HG03575 (cell line): ENCODE results near the gene SERPINA3.

ENCODE experiments used
- ATAC-seq: cut with Tn5 transposase; IDR thresholded peaks from one replicate; pipeline ENCODE4 v1.9.1; 2021; ENCODE audit not compliant: unreplicated experiment, insufficient number of reproducible peaks, low FRiP score; ENCODE audit errors: extremely low read depth

The SERPINA3 gene

DNA sequence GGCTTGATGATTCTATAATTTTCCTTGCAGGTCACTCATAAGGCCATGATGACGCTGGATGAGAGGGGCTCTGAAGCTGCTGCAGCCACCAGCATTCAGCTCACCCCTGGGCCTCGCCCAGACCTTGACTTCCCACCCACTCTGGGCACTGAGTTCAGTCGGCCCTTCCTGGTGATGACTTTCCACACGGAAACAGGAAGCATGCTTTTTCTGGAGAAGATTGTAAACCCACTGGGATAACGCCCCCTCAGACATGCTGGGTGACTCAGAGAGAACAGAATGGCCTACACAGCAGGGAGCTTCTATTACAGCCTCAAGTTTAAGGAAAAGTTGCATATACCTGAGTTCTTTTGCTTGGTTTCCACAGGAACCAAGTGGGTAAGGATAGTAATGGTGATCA lies 34.3 kb downstream of the SERPINA3 start:
- ATAC-seq, result no peak

DNA sequence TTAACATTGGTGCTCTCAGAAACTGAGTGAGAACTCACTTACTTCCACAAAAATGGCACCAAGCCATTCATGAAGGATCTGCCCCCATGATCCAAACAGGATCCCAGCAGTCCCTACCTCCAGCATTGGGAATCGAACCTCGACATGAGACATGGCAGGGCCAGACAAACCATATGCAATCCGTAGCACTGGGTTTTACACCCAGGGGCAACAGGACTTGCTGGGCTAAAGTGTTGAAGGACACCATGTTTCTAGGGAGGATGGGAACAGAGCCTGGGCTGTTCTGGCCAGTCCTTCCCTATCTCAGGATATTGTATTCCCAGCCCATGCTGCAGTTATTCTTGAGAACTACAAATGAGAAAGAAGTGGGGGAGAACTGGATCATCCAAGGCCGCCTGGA lies 36.6 kb downstream of the SERPINA3 start:
- ATAC-seq, result no peak

- no peak for ATAC-seq
Observed at GRCh38 chr14:94649543-94650443, 37.6 kb downstream of the SERPINA3 start.

GRCh38 chr14:94650444-94650775 lies 38.2 kb downstream of the SERPINA3 start:
- ATAC-seq, result no peak

- ATAC-seq, result no peak
Observed at GRCh38 chr14:94650806-94651805, 38.9 kb downstream of the SERPINA3 start.

DNA sequence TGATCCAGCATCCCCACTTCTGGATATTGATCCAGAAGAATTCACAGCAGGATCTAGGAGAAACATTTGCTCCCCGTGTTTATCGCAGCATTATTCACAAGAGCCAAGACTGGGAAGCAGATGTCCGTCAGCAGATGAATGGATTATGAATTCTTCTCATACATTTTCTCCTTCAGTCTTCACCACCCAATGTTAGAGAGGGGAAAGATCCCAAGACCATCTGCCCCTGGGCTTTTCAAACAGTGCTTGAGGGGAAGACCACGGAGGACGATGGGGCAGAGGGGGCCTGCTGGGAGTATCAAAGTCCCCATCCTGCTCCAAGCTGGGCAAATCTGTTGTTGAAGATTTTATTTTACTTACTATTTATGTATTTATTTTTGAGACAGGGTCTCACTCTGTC lies 41.1 kb downstream of the SERPINA3 start:
- ATAC-seq, result no peak

DNA sequence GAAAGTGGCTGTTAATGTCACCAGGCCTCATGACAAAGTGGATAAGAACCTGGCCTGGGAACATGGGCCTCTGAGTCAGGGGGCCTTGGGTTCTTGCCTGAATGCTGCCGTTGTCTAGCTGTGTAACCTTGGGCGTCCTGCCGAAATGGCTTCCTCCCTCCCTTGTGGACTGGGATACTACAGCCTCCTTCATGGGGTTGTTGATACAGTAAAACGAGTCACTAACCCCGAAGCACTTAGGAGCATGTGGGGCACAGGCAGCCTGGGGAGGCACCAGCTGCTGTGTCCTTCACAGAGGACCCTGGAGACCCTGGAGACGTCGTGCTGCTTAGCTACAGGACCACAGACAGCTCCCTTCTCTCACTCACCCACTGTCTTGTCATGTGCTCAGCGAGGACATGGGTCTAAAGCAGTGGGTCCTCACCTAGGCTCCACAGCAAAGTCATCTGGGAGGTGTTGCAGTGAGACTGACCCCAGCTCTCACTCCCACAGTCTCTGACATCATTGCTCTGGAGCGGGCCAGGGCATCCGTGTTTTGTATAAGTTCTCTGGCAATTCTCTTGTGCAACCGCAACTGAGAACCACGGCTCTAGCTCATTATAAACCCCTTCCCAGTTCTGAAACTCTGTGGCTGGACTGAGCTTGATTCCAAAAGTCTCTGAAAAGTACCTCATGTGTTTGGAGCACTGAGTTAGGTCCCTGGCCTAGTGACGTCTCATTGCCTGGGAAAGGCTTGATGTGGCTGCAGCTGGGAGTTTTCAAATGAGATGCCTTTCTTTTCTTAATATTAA lies 42.1 kb downstream of the SERPINA3 start:
- no peak for ATAC-seq

DNA sequence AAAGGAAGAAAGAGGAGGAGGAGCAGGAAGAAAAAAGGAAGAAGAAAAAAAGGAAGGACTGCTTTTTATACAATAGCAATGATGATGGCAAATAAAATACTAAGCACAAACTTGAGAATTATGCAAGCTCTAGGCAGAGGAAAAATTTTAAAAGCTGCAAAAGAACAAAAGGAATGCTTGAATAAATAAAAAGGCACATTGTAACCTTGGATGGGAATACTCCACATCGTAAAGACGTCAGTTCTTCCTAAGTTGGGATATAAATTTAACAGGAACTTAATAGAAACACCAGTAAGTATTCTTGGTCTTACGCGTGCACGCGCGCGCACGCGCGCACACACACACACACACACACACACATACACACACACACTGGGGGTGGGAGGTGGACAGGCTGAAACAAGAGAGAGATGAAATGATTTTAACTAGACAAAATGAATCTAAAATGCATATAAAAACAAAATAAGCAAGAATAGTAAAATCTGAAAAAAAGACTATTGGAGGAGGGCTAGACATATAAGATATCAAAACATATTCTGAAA lies 43.0 kb downstream of the SERPINA3 start:
- ATAC-seq, result no peak

DNA sequence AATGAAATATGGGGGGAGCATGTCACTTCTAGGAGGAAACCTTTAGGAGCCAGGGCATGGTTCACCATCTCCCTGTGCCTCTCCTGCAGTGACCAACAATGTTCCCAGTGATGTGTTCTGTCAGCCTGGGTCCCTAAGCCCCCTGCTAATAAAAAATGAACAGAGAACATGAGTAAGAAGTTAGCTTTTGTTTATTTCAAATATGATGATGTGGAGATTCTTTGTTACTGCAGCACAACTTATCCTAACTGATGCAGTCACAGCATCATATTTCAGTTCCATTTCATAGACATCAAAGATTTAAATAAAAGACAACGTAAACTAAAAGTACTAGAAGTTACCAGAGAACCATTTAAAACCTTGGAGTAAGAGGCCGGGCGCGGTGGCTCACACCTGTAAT lies 43.9 kb downstream of the SERPINA3 start:
- ATAC-seq, result no peak

DNA sequence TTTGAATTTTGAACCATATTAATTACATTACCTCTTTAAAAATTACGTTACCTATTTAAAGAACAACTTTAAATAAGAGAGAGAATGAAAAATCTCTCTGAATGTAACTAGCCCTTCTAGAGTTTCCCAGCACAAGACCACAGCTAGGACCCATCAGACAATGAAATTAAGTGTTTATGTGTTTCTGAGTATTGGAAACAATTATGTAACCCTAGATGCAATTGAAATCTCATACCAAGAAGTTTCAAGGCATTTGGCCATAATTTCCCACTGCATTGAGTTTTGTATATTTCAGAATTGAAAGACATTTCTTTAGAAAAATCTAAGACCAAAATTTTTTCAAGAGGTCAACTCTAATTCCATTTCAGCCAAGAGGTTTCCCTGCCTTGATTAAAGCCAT lies 47.1 kb downstream of the SERPINA3 start:
- no peak for ATAC-seq

DNA sequence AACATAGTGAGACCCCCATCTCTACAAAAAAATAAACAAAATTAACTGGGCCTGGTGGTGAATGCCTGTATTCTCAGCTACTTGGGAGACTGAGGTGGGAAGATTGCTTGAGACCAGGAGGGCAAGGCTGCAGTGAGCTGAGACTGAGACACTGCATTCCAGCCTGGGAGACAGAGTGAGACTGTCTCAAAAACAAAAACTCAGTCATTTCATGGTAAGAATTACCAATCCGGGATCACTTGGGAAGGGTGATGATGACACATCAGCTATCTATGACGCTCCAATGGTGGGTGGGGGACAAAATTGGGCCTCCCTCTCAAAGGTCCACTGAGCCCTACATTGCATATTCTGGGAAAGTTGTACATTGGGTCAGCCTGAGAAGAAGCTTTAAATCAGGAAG lies 47.7 kb downstream of the SERPINA3 start:
- no peak for ATAC-seq

DNA sequence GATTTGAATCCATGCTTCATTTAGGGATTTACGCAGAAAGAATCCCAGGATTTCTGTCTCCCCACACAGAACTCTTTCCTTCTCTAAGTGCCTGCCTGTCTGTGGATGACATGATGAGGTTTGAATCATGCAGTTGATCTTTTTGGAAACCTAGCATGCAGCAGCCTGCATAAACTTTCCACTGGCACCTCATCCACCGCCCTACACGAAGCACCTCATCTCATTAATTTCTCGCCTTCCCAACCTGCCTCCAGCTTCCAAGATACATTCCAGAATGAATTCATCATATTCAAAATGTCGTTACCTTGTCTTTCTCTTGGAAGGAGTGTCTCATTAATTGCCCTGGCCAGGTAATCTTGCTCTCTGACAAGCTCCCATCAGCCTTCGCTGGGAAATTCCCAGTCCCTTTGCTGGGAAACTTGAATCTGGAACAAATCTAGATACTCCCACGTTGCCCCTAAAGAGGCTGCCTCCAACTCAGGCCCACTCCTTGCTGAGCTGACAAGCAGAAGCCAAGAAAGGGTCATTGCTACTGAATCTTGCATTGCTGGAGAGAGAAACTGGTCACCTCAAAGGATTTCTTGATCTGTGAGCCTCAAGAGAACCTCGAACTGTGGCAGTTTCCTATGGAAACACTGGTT lies 48.2 kb downstream of the SERPINA3 start:
- ATAC-seq, result no peak

- no peak for ATAC-seq
Observed at GRCh38 chr14:94663538-94663937, 51.3 kb downstream of the SERPINA3 start.

DNA sequence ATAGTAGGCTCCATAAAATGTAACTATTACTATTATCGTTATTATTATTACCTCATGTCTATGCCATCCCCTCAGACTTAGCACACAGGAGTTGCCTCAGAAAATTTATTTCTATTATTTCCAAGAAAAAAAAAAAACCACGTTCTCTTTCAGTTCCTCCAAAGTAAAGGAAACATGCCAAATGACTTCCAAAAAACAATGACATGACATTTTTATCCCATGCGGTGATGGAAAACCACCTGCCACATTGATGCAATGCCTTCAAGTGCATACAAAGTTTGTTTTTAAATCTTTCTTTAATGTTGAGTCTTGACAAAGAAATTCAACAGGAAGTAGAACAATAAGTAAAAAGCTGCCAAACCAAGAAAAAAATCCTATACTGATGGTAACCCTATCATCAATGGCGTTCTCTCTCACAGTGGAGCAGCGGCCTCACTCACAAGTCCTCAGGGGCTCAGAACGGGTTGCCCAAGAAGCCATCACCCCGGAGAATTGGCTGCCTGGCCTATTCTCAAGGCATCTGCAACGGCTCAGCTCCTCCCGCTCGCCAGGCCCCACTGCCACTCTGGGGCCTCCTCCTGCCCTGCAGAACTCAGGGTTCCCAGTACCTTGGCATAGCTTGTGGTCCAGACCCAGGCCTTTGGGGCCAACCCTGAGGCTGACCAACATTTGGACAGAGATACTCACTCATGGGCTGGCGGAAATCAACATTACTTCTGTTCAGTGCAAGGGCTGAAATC lies 51.9 kb downstream of the SERPINA3 start:
- ATAC-seq, result no peak

GRCh38 chr14:94665121-94665520 lies 52.9 kb downstream of the SERPINA3 start:
- ATAC-seq, result no peak

GRCh38 chr14:94665544-94665943 lies 53.4 kb downstream of the SERPINA3 start:
- no peak for ATAC-seq

- ATAC-seq, result no peak
Observed at GRCh38 chr14:94670692-94671285, 58.6 kb downstream of the SERPINA3 start.
